Glomerular visceral epithelial cell (primary cell): Measurements from ENCODE around the gene TSSK2.

Source experiments
- DNase-seq: peaks from one replicate; pipeline ENCODE4 v3.0.0-alpha.2; 2016; ENCODE audit errors: extremely low spot score

Gene TSSK2

GRCh38 chr22:19181786-19182471, 50.8 kb downstream of the TSSK2 start:
- DNase-seq, result no peak
